ENCODE measurements around the gene PIK3R1.

Gene PIK3R1

GRCh38 chr5:68251804-68252522, 36.4 kb downstream of the PIK3R1 start:
- no peak for DNase-seq (ENCODE audit: low read depth in 3 of 3)

GRCh38 chr5:68252673-68253623, 37.4 kb downstream of the PIK3R1 start:
- no peak for DNase-seq (ENCODE audit: low read depth in 3 of 3)

GRCh38 chr5:68253624-68254585, 38.3 kb downstream of the PIK3R1 start:
- no peak for DNase-seq (ENCODE audit: low read depth in 3 of 3)

- no peak for DNase-seq (ENCODE audit: low read depth in 3 of 3)
These were observed 39.3 kb downstream of the PIK3R1 start for GRCh38 chr5:68254810-68255209.

- no peak for DNase-seq (ENCODE audit: low read depth in 3 of 3)
These were observed 40.0 kb downstream of the PIK3R1 start for GRCh38 chr5:68255305-68256120.

GRCh38 chr5:68257210-68257609, 41.7 kb downstream of the PIK3R1 start:
- DNase-seq (ENCODE audit: low read depth in 3 of 3) = no peak

- DNase-seq (ENCODE audit: low read depth in 3 of 3) = no peak
These were observed 43.0 kb downstream of the PIK3R1 start for GRCh38 chr5:68258531-68258930.

- DNase-seq (ENCODE audit: low read depth in 3 of 3) = no peak
These were observed 44.1 kb downstream of the PIK3R1 start for GRCh38 chr5:68259700-68260099.

GRCh38 chr5:68260467-68260866, 44.9 kb downstream of the PIK3R1 start:
- DNase-seq (ENCODE audit: low read depth in 3 of 3) = no peak

- DNase-seq (ENCODE audit: low read depth in 3 of 3) = no peak
These were observed 45.6 kb downstream of the PIK3R1 start for GRCh38 chr5:68261169-68261568.

GRCh38 chr5:68261569-68262065, 46.1 kb downstream of the PIK3R1 start:
- DNase-seq (ENCODE audit: low read depth in 3 of 3) = no peak

- DNase-seq (ENCODE audit: low read depth in 3 of 3) = no peak
These were observed 48.7 kb downstream of the PIK3R1 start for GRCh38 chr5:68264024-68264956.

- no peak for DNase-seq (ENCODE audit: low read depth in 3 of 3)
These were observed 49.8 kb downstream of the PIK3R1 start for GRCh38 chr5:68265347-68265746.

GRCh38 chr5:68265822-68266395, 50.4 kb downstream of the PIK3R1 start:
- no peak for DNase-seq (ENCODE audit: low read depth in 3 of 3)

GRCh38 chr5:68266457-68266856, 50.9 kb downstream of the PIK3R1 start:
- no peak for DNase-seq (ENCODE audit: low read depth in 3 of 3)

GRCh38 chr5:68267066-68267465, 51.5 kb downstream of the PIK3R1 start:
- no peak for DNase-seq (ENCODE audit: low read depth in 3 of 3)

- DNase-seq (ENCODE audit: low read depth in 3 of 3) = no peak
These were observed 52.7 kb downstream of the PIK3R1 start for GRCh38 chr5:68268101-68268851.

- no peak for DNase-seq (ENCODE audit: low read depth in 3 of 3)
These were observed 53.2 kb downstream of the PIK3R1 start for GRCh38 chr5:68268852-68269130.

GRCh38 chr5:68269820-68270219, 54.3 kb downstream of the PIK3R1 start:
- DNase-seq (ENCODE audit: low read depth in 3 of 3) = no peak

All from stimulated activated CD4-positive, alpha-beta T cell treated with anti-CD3 and anti-CD28 coated beads, TNF-alpha, amount 100 ng/mL, for 4 hours (primary cell).